Adipocyte (in vitro differentiated cells): ENCODE measurements around the gene PIEZO2.

Experiments used
- DNase-seq: peaks from one replicate; pipeline ENCODE4 v3.0.0-alpha.2; 2015; ENCODE audit warnings: low read depth
- H3K27me3 ChIP-seq: replicated peaks from 2 replicates; pipeline ENCODE4 v1.7.0; 2013; ENCODE audit warnings: mild to moderate bottlenecking, low read length, moderate library complexity; ENCODE audit not compliant: control insufficient read depth, insufficient read depth
- H3K36me3 ChIP-seq: 2 replicates; pipeline ENCODE4 v1.7.0; 2013; ENCODE audit warnings: low read length, mild to moderate bottlenecking, moderate library complexity; ENCODE audit not compliant: control insufficient read depth, insufficient read depth, severe bottlenecking
- H3K4me1 ChIP-seq: 2 replicates; pipeline ENCODE4 v1.7.0; 2013; ENCODE audit warnings: mild to moderate bottlenecking, low read length, moderate library complexity; ENCODE audit not compliant: control insufficient read depth, insufficient read depth
- H3K4me3 ChIP-seq: 2 replicates; pipeline ENCODE4 v1.7.0; 2013; ENCODE audit warnings: mild to moderate bottlenecking, low read length, moderate library complexity
- H3K9ac ChIP-seq: 2 replicates; pipeline ENCODE4 v1.7.0; 2013; ENCODE audit warnings: mild to moderate bottlenecking, low read length, moderate library complexity
- H3K9me3 ChIP-seq: 2 replicates; pipeline ENCODE4 v1.7.0; 2013; ENCODE audit warnings: mild to moderate bottlenecking, low read length, moderate library complexity; ENCODE audit not compliant: control insufficient read depth

PIEZO2 gene

DNA sequence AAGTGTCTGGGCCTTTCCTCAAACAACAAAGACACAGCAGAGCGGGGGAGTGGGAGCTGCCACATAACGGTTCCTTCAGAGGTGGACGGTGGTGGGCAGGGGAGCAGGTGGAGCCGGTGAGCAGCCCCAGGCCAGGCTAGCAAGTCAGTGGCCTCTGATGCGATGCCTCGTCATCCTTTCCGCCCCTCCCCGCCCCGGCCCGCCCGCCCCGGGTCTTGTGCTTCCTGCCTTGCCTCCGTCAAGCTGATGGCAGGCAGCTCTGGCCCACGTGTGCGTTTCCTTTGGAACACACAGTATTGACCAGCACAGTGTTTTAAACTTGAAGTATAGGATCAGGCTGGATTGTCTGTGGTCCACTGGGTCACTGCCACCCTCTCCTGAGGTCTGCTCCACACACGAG lies 38.9 kb downstream of the PIEZO2 start:
- no peak for DNase-seq
- Histone ChIP-seq H3K9me3 (no peaks in the 10 kb centered on the region), H3K4me3 (no peak overlapping the region), H3K4me1 (no peaks in the 10 kb centered on the region), H3K27me3 (peaks cover 3% of the 10 kb centered on the region), H3K36me3 (no peaks in the 10 kb centered on the region), H3K9ac (no peak overlapping the region)

DNA sequence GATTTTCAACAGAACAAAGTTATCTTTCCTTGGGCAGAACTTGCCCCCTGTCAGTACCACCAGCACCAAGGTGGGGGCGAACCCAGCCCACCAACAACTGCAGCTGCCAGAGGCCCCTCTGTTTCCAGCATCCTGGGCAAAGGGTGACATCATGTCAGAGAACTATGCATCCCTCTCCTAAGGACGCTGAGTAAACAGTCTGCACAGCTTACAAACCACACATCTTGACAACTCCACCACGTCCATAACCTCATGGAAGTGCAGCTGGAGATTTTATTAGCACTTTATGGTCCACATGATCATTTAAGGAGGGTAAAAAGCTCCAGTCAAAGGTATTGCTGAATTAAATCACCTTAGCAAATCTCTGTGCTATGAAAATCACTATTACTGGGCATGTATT lies 40.4 kb downstream of the PIEZO2 start:
- Histone ChIP-seq H3K36me3 (no peaks in the 10 kb centered on the region), H3K9ac (no peak overlapping the region), H3K9me3 (no peaks in the 10 kb centered on the region), H3K4me1 (no peaks in the 10 kb centered on the region), H3K27me3 (peaks cover 8% of the 10 kb centered on the region), H3K4me3 (no peak overlapping the region)
- DNase-seq: no peak

DNA sequence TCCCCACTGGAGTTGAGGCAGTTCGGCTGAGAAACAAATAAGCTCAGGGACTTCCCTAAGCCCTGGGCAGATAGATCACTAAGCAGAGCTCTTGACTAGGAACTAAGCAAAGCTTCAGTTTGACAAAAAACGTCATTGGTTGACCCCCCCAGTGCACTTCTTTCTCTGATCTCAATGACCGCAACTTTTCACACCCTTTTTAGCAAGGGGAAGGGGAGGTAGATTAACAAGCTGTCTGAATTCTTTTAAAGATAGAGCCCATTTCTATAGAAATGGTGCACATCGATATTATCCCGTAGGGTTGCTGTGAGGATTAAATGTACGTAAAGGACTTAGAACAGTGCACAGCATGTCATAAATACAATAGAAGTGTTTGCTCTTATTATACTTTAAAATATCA lies 42.5 kb downstream of the PIEZO2 start:
- H3K27me3 ChIP-seq: peaks cover 9% of the 10 kb centered on the region
- no peaks in the 10 kb centered on the region for H3K9me3 ChIP-seq
- H3K9ac ChIP-seq: no peak overlapping the region
- H3K36me3 ChIP-seq: no peaks in the 10 kb centered on the region
- H3K4me3 ChIP-seq: no peak overlapping the region
- H3K4me1 ChIP-seq: no peaks in the 10 kb centered on the region
- no peak for DNase-seq

DNA sequence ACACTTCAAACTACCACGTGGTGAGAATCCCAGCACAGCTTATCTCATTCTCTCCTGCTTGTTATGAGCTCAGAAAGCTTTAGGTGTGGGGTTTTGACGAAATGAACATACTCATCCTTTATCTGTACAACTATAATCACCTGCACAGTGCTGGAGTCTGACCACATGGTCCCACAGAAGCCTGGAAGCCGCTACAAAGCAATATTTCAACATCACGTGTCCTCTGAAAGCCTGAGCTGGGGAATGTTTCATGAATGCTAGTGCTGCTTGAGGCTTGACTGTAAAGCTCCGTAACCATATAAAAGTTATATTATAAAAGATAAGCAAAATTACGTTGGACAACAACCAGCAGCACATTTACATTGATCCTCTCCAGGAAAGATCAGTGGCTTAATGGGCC lies 43.9 kb downstream of the PIEZO2 start:
- H3K9me3 ChIP-seq: no peaks in the 10 kb centered on the region
- no peak for DNase-seq
- H3K27me3 ChIP-seq: peaks cover 9% of the 10 kb centered on the region
- no peak overlapping the region for H3K9ac ChIP-seq
- H3K36me3 ChIP-seq: no peaks in the 10 kb centered on the region
- no peak overlapping the region for H3K4me3 ChIP-seq
- H3K4me1 ChIP-seq: no peaks in the 10 kb centered on the region

DNA sequence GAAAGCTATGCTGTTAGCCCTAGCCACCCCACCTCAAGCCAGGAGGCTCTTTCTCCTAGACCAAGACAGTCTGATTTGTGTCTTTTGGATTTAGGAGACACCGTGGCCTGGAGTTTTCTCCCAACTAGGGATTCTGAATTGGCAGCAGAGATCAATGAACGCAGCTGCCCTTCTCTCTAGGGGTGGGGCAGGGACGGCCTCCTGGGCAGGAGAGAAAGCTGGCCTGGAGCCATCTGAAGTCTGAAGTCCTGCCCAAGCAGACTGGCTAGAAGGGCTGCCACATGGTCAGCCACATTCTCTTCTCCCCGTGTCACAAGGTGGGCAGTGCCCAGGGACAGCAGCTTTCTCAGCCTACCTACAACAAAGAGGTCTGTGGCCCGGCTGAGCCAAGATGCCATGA lies 45.1 kb downstream of the PIEZO2 start:
- no peak overlapping the region for H3K9ac ChIP-seq
- no peak overlapping the region for H3K4me3 ChIP-seq
- no peaks in the 10 kb centered on the region for H3K9me3 ChIP-seq
- H3K4me1 ChIP-seq: no peaks in the 10 kb centered on the region
- no peak for DNase-seq
- peaks cover 9% of the 10 kb centered on the region for H3K27me3 ChIP-seq
- no peaks in the 10 kb centered on the region for H3K36me3 ChIP-seq

DNA sequence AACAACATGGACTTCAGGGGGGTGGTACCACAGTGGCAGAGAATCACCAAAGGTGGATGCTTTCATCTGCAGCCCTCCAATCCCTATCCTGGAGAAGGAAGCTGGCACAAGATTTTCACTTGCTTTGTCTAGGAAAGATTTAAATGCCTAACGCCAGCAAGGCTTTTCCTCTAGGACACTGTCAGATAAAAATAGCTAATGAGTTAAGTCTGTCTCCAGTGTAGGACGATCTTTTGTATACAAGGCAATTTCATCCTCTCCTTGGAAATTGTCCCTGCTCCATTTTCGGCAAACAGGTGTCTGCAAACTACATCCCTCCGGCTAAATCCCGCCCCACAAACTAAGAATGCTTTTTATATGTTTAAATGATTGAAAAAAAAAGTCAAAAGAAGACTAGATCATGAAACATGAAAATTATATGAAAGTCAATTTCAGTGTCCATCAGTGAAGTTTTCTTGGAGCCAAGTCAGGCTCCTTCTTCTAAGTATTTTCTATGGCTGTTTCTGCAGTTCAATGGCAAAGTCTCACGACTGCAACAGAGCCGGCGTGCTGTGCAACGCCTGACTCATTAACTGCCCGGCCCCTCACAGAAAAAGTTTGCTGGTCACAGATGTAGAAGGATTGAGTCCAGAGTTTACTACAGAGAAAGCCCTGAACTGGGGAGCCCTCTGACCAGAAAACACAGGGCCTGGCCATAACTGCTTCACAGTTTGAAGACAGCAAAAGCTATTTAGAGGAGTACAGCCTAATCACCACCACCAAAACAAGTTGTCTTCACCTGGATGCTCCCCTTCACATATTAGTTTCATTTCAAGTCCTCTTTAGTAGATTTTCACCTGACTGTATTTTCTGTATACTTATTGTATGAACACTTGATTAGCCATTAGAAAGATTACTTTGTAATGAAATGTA lies 52.3 kb downstream of the PIEZO2 start:
- Histone ChIP-seq H3K4me1 (no peaks in the 10 kb centered on the region), H3K36me3 (no peaks in the 10 kb centered on the region), H3K9me3 (no peaks in the 10 kb centered on the region), H3K9ac (no peak overlapping the region), H3K4me3 (no peak overlapping the region), H3K27me3 (no peaks in the 10 kb centered on the region)
- no peak for DNase-seq

DNA sequence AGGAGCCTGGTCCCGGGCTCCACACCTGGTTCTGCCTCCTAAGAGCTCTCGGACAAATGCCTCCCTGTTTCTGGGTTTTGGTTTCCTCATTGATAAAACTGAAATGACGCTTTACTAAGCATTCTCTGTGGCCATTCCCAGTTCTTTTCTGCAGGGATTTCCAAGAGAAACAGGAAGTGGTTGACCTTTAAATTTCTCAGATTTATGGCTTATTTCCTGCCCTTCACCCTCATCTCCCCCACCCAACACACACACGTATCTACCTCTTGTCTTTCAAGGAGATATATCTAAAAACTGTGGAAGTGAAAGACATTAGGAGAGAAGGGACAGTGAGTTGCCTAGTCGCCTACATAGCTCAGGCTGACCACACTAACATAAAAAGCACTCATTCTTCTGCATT lies 53.0 kb downstream of the PIEZO2 start:
- Histone ChIP-seq H3K9me3 (no peaks in the 10 kb centered on the region), H3K4me3 (no peak overlapping the region), H3K36me3 (no peaks in the 10 kb centered on the region), H3K9ac (no peak overlapping the region), H3K4me1 (no peaks in the 10 kb centered on the region), H3K27me3 (no peaks in the 10 kb centered on the region)
- no peak for DNase-seq

DNA sequence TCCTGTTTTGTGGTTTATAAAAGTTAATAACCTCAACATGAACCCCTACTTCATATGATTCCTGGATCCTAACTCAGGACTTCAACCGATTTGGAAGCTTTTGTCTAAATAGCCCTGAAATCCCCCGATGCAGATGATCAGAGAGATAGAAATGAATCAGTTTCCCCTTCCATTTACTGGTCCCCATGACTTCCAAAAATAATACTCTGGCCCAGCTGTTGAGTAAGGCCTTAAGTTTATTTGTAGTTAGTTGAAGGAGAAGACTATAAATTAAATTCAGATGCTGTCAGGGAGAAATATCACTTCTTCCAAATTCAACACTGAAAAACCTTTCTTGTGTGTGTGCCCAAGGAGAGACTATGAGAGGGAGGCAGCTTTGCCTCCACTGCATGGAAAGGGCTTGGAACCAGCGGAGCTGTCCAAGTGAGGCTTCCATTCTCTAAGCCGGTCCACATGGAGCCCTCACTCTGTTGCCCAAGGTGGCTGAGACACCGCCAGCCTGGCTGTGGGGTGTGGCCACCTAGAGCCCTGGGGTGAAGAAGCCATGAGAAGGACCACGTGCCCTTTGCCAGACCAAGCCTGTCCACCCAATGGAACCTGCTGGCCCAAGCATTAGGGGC lies 53.6 kb downstream of the PIEZO2 start:
- Histone ChIP-seq H3K4me1 (no peaks in the 10 kb centered on the region), H3K36me3 (no peaks in the 10 kb centered on the region), H3K9me3 (no peaks in the 10 kb centered on the region), H3K27me3 (no peaks in the 10 kb centered on the region), H3K9ac (no peak overlapping the region), H3K4me3 (no peak overlapping the region)
- peak; percentile 34 for DNase-seq

DNA sequence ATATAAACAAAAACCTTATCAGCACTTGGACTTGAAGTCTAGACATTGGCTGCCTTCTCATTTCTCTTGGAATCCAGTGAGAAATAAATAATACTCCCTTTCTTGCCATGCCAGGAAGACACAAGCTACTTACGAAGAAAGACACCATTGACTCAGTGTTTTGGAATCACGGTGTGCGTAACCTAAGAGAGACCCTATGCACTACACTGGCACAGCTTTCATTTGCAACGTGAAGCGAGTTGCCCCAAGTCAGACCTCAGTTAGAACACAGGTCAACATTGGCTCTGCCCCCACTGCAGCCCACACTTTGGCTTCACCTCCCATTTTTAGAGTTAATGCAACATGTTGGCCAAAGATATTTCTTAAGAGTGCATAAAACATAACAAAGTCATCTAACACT lies 54.2 kb downstream of the PIEZO2 start:
- no peaks in the 10 kb centered on the region for H3K27me3 ChIP-seq

DNA sequence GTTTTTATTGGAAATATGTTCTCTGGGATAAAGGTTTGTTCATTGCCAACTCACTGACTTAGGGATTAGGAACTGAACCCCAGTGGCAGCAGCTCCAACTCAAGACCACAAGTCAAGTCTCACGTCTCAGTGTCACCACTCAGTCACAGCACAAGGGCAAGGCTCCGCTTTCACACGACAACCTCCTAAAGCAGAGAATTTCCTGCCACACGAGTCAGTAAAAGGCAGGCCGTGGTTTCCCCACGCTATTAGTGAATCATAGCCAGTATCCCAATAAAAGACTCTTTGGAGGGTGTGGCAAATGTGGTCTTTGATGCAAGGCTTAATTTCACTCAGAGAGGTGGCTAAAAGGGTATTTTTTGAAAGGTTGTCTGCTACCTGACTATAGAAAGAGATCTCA lies 57.6 kb downstream of the PIEZO2 start:
- no peak overlapping the region for H3K4me3 ChIP-seq
- H3K9ac ChIP-seq: no peak overlapping the region
- no peaks in the 10 kb centered on the region for H3K36me3 ChIP-seq
- DNase-seq: no peak
- no peaks in the 10 kb centered on the region for H3K4me1 ChIP-seq
- H3K27me3 ChIP-seq: peaks cover 10% of the 10 kb centered on the region
- no peaks in the 10 kb centered on the region for H3K9me3 ChIP-seq

More for the DNA sequence above, 54.2 kb downstream of the PIEZO2 start:
- H3K9me3 ChIP-seq: no peaks in the 10 kb centered on the region
- no peaks in the 10 kb centered on the region for H3K4me1 ChIP-seq
- no peak overlapping the region for H3K4me3 ChIP-seq
- no peak overlapping the region for H3K9ac ChIP-seq
- H3K36me3 ChIP-seq: no peaks in the 10 kb centered on the region
- no peak for DNase-seq

DNA sequence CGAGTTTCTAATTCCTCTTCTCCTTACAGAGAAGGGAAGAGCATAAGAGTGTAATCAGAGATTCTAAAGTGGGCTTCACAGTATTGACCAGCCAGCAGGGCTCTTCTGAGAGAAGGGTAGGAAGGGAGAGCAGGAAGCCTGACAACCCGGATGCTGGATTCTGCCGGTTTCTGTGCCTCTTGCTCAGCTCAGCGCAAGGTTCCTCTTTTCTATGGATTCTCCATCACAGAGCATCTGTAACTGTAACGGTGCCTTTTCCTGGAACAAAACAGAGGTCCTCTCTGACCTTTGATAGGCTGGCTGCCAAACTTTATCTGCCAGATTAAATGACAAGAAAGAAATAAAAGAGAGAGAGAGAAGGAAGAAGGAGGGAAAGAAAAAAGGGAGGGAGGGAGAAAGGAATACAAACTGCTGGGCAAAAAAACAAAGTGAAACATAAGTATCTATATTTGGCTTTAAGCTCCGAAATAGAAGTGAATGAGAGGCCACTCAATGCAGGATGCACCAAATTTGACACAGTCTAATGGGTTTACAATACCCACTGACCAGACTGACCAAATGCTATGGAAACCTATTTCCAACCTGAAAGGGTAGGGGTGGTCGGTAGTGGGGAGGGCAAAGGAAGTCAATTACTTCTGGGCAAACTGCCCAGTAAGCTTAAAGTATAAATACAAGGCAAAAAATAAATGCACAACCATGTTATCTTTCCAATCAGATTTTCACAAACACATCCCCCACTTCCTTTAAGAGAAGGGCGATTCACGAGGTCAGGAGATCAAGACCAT lies 59.2 kb downstream of the PIEZO2 start:
- Histone ChIP-seq H3K4me1 (no peaks in the 10 kb centered on the region), H3K9me3 (no peaks in the 10 kb centered on the region), H3K9ac (no peak overlapping the region), H3K4me3 (no peak overlapping the region), H3K36me3 (no peaks in the 10 kb centered on the region), H3K27me3 (peaks cover 13% of the 10 kb centered on the region)
- no peak for DNase-seq
